GM19395 (cell line): ENCODE data around the gene THRA.
A peak's percentile ranks its signal among the peaks of the same experiment; 100 is the strongest.

ENCODE experiments used
- ATAC-seq: cut with Tn5 transposase; IDR thresholded peaks from one replicate; pipeline ENCODE4 v1.9.1; 2021; ENCODE audit warnings: mild to moderate bottlenecking, moderate library complexity; ENCODE audit not compliant: unreplicated experiment

THRA gene

DNA sequence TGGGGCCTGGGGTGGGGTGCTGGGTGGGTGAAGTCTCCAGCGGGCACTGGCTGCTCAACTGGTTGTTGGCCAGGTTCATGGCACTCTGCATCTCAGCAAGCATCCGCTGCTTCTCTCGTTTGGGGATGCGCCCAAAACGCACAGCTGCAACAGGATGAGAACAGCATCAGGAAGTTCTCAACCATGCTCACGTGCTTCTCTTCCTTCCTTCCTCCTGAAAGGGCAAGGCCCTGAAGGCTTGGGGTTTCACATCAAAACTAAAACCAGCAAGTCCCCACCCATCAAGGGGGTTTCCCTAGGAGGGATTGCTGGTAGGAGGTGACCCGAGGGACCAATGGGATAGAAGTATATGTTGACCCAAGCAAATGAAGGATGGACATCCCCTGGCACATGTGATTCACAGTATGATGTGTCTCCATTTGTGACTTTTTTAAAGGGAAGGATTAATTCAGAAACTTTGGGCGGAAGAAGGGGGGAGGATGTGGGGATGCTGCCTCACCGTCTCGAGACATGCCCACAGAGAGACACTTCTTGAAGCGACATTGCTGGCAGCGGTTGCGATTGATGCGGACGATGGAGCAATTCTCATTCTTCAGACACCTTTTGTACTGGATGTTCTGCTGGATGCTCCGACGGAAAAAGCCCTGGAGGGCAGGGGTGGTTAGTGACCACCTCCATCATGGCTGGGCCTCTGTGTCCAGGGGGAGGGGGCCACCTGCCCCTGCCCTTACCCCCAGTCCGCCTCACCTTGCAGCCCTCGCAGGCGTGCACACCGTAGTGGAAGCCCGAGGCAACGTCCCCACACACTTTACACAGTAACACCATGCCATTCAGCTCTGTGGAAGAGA is 33.4 kb downstream of the THRA start:
- peak; percentile 54 for ATAC-seq

DNA sequence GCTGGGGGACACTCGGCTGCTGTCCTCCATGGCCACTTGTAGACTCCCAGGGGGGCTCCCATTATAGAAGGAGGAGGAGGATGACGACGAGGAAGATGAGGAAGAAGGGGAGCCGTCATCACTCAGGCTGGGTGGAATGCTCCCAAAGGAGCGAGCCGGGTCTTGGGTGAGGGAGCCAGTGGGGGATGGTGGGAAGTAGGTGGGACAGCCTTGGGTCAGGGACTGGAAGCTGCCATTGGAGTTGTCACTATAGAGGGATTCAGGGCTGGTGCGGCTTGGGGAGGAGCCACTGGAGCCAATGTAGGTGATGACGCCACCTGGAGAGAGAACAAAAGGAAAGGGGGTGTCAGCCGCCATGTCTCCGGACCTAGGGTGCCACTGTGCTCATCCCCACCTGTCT is 34.3 kb downstream of the THRA start:
- ATAC-seq, result no peak

DNA sequence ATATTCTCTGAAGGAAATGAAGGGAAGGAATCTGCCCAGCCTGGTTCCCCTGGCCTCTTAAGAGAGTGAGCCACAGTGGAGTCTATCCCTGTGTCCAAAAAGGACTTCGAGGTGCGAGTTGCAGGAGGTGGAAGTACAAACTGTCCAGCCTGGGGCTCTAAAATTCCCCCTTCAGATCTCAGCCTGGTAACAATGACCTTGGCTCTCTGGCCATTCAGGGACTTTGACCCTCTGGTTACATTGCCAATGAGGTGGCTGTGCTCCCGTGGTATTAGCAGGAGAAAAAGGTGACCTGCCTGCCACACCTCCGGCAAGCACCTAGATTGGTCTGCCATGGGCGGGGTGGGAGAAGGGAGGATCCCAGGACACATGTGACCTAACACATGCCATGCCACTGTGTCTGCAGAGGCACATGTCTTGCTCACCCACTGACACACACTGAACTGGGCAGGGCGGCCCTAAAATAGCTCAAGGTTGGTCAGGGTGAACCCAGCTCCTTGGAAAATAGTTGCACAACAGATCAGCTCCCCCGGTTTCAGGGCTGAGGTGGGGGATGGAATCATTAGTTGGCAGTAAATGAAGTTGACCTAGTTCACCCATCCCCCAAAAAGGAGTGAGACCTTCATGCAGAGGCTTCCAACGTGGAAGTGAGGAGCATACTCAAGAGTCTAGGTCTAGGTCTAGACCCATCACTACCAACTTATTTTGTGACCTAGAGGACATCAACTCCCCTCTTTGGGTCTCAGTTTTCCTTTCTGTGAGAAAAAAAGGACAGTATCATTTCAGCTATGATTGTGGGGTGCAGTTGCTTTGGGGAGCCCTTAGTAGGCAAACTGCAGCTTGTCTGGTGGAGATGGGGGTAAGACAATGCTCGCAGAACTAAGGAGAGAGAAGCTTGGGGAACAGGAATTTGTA is 35.4 kb downstream of the THRA start:
- ATAC-seq, result no peak

DNA sequence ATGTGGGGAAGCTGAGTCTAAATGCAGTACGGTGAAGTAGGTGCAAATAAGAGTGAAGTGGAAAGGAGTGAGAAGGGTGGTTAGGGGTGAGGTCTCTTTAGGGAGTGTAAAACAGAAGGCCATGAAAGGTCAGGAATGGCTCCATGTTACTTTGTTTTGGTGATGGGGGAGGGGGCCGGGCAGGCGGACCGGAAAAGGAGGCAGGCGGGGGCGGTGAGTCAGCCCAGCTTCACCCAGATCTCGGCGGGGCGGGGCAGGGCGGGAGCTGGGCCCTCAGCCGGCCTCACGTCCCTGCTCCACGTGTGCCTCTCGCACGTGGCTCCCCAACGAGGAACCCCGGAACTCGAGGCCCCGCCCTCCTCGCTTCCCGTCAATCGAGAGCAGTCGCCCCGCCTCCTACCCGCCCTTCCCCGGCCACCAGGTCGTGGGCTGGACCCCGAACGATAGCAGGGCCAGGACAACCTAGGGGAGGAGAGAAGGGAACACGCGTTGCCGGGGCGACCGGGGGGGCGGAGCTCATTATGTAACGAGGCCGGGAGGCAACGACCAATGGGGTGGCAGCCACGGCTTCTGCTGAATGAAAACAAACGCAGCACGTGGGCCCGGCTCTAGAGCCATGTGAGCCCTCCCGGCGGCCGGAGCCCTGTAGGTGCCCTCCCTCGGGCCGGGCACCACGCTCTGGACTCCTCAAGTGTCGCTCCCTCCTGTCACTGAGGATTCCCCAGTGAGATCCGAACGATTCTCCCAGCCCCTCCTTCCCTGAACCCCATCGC is 36.3 kb downstream of the THRA start:
- peak; percentile 55 for ATAC-seq

DNA sequence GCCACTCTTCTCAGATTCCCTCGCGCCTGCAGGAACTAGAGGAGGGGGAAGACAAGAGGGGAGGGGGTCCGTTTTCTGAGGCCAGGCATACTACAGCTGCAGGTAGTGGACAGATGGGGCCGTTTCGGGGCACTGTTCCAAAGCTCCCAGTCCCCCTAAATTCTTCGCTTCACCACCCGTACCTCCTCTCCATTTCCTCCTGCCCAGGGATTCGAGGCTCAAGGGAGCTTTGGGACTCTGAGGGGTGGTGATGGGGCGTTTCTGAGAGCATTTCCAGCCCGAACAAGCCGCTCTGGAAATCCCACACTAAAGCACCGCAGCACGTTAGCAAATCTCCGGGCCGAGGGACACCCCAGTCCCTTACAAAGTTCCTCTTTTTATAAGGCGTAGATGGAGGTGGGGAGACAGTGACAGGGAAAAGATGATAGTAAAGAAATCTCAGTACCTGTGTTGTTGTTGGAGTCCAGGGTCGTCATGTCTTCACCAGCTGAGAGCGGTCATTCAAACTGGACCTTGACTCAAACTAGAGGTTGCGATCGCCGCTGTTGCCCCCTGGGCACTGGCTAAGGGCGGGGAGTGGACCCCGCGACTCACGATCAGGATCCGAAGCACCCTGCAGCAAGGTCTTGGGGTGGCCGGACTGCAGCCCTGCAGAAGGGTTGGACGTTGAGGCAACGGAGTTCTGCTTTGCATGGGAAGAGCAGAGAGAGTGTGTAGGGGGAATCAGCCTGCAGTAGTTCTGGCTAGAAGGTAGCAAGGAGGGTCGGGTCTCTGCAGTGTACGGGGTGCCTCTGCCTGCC is 37.1 kb downstream of the THRA start:
- ATAC-seq, result no peak

DNA sequence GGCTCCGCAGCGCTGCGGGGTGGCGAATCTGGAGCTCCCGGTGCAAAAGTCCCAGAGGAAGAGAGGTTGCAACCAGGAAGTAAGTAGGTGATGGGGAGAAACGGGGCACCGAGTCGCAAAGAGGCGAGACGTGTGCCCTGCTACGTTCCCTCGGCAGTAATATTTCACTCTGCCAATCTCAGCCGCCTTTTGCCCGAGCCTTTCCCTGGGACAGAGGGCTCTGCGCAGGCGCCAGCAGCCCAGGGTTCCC is 37.6 kb downstream of the THRA start, which contains the start of gene NR1D1:
Gene NR1D1, minus strand, starts transcription at position 171 of the 250 bp plus-strand sequence. CDS start 495 bp downstream, outside the sequence.
- ATAC-seq, result no peak

DNA sequence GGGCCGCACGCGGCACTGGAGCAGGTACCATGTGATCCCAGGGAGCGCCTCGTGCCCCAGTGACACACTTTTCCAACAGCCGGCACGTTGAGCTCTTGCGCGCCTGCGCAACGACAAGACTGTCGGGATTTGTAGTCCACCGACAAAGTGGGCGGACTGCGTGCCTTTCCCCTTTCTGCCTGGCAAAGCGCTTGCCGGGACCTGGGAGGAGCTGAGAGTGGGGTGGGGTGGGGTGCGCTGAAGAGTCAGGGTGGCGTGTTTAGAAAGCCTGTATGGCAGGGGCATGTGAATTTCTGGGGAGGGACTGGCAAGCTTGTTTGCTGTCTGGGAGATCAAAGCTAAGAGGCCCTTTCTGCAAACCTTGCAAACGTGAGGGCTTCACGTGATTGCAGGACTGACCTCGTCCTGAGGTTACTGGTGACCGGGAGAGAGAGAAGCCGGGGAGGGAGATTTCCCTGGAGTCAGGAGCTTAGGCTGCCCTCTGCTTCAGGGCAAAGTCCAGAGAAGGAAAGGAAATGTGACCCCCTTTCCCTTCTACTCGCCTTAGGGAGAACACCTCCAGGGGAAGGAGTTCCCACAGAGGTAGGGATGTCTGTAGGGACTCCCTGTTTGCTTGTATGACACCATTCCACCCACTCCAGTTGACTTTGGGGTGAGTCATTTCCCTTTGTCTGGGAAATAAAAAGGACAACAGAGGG is 38.1 kb downstream of the THRA start:
- ATAC-seq, result no peak

DNA sequence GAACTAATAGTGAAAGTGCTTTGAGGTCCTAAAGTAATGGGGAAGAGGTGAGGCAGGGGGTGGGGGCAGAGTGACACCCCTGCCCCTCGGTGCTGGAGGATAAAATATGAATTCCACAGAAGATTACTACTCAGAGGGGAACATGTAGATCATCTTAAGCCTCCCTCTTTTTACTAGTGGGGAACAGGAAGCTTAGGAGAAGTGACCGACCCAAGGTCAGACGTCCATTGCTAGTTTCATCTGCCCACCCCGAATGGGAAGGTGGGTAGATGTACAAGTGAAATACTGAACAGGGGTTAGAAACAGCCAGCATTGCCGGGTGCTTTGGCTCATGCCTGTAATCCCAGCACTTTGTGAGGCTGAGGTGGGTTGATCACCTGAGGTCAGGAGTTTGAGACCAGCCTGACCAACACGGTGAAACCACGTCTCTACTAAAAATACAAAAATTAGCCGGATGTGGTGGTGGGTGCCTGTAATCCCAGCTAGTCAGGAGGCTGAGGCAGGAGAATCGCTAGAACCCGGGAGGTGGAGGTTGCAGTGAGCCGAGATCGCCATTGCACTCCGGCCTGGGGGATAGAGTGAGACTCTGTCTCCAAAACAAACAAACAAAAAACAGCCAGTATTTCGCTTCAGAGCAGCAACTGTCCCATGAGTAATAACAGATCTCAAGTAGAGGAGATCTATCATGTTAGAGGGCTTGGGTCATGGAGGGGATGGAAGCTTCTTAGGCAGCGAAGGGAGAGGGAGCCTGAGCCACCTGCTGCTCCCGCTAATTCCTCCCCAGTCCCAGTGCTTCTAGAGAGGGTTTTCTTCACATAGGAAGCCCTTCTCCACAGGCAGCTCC is 38.8 kb downstream of the THRA start:
- no peak for ATAC-seq

DNA sequence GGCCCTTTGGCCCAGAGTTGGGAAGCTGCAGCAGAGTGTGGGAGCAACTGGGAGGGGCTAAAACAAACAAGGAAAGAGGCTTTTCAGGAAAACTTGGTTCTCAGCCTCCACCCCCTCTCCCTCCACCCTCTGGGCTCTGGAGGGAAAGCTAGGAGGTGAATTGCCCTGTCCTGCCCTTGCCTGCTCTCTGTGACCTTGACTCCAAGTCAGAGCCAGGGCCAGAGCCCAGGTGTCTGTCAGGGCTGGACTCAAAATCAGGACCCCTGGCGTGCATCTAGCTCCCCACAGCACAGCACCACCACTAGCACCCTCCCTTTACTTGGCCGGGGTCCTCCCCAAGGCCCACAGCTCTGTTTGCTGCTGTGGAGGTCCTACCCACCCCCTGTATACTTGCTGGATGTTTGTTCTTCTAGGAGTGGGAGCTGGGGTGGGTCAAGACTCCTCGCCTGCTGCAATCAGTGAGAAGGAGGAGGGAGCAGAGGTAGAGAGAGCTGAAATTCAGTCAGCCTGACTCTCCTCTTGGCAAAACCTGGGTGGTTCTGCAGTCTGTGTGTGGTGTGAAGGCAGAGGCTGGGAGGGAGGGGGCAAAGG is 40.4 kb downstream of the THRA start:
- ATAC-seq, result no peak

DNA sequence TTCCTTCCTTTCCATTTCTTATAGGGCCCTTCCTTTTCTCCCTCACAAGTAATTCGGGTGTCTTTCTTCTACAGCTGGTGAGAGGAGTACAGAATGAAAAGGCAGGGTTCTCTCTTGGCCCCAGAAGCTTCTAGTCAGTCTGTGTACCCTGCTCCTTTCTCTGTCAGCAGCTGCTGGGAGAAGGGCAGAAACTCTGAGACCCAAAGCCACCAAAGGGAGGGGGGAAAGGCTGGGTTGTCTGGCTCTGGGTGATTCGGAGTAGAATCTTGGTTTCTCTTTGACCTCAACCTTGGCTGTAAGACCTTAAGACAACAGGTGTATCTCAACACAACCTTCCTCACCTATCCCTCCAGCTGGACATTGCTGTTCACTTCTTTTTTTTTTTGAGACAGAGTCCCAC is 40.9 kb downstream of the THRA start:
- no peak for ATAC-seq

DNA sequence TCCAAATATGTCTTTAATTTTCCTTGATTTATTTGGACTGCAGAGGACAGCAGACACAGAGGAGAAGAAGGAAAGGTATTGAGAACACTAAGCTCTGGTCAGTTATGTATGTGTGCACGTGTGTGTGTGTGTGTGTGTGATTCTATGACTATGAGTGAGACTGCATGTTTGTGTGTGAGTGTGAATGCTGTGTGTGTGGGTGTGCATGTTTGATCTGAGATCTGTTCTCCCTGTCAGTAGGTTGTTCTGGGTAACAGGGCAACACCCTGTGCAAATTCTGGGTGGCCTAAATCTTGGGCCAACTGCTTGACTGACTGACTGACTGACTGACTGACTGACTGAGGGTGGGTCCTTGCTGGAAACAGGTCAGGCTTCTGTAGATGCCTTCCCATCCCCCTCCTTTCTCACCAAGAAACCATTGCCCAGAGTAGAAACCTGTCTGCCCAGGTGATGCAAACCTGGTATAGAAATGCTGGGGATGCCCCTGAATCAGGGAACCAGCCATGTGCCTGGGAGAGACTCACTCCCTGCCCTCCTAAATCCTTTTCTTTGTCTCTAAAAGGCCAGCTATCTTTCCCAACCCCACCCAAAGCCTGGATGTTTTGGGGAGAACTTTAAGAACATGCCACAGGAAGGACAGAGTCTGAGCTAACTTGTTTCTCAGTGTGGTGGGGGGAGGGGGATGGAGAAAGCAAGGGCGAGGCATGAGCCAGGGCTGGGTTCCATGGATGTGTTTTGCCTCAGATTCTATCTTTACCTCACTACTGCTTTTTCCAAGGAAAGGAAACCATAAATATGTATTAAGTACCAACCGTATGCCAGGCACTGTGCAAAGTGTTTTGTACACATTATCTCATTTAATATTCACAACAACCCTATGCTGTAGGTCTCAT is 42.1 kb downstream of the THRA start:
- no peak for ATAC-seq

DNA sequence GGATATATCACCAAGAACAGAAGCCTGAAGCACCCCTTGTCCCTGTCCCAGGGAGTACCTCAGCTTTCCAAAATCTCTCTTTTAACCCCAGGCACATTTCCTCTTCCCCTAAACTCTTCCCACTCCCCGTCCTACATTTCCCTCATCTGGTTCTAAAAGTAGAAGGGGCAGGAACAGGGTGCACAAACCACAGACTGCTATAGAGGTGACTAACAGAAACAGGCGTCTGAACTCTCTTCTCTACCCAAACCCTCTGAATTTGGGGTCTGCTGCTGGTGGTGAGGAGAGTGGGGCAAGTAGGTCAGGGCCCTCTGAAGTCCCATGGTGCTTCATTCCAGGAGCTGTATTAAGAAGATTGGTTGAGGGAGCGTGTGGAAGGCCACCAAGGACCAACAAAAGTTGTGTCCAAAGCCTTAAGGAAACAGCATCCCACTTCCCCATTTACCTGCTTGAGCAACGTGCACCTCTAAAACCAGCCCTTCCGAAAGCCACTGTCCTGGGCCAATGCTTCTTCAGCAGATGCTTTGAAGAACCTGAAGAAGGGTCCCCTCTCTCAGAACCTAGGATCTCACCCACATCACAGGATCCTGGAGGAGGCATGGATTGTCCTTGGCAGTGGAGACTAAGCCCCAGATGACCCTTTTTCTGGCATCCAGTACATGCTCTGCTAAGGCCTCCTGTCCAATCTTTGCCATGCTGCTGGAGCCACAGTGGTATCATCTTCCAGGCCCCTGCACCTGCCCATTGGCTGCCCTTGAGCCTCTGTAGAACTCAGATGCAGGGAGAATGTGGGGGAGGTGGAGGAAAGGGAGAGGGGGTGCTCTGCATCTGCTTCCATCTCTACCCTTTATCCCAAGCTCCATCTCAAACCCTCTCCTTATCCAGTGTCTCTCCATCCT is 43.3 kb downstream of the THRA start:
- no peak for ATAC-seq

DNA sequence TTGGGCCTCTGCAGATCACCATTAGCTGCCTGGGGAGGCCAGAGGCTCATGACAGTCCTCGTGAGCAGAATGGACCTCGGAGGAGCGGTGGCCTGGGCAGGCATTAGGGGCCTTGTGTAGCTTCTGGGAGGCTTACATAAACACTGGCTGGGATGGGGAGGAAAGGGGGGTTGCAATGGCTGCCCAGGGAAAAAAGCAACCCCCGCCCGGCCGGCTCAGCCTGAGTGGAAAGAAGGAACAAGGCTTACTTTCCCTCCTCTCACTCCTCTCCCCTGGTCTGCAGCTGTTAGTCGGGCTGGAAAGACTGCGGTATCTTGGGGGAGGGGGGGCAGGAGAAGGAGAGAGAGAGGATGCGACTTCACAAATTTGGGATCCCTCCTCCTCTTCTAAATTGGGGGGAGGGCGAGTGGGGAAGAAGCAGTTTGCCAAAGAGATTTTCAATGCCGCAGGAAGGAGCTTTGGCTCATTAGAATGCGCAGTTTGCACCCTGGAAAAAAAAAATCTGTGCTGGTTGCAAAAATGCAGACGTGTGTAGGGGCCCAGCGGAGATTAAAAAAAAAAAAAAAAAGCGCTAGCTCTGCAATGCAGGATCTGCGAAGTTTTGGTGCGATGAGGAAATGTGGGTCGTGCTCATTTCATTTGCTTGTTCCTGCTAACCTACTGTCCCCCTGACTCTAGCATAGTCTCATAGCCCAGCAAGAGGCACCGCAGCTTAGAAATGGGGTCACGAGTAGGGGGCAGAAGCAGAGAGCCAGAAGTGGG is 44.2 kb downstream of the THRA start:
- ATAC-seq, result no peak

DNA sequence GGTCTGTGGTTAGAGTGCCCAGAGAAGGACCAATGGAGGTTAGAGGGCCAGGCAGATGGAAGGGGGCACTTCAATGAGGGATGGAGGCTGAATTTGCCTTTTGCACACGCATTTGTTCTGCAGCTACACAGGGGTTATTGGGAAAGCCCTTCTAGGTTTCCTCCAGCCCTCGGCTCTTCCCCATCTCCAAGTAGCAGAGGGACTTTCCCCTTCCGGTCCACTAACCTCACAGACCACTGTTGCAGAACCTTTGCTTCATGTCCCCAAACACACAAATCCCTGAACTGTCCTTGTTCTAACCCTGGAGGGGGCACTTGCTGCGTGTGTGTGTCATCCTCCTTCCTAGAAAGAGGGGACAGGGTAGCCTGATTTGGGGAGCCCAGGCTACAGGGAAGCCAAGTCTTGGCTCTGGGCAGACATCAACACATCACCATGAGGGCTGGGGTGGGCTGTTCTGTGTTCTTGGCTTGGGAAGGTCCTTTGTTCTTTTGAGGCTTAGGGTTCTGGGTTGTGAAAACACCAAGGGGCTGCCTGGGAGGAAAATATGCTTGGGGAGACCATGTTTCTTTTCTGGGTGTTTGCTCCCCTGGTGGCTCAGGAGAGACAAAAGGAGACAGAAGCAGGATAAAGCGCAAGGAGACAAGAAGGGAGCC is 44.9 kb downstream of the THRA start:
- ATAC-seq, result no peak
